Measurements from ENCODE around the gene SKIL. TPM values are rescaled to one million over a fixed set of nuclear protein-coding genes. Genes with fewer than 3 reads are reported as not detected.

Gene SKIL
- total and polyA plus RNA-seq, 7 donors: 7.3 to 46.6 (median 30.1) TPM

DNA sequence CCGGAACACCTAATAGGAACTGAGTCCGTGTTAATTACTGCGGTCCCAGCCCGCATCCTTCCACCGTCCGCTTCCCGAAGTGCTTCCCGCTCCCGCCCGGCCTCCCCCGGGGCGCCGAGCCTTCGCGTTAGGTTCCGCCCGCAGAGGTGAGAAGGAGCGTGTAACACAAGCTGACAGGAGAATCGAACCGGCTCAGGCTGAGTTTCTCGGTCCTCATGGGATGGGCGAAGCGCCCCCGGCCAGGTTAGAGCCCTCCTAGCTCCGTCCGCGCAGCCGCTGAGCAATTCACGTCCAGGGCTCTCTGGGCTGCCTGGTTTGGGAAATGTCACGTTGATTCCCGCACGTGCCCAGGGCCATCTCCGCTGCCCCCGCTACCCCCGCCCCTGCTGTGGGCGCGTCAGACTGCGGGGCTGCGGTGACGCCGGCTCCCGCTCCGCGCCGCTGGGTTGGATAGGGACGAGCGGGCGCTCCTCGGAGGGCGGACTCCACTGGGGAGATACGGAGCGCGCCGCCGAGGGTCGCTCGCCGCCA is 62.1 kb downstream of the SKIL start:
- Histone ChIP-seq H3K36me3 (ENCODE audit: insufficient read depth in 1 of 2, low read depth in 1 of 2) (no peaks in the 10 kb centered on the region), H3K4me3 (peak overlapping the region; percentile 67), H3K27ac (no peak overlapping the region), H3K27me3 (ENCODE audit: insufficient read depth in 3 of 3, low read length in 2 of 3) (peaks cover 0 to 38% (median 7%) of the 10 kb centered on the region in 3 donors), H3K9me3 (no peaks in the 10 kb centered on the region), H3K4me1 (peaks cover 9% of the 10 kb centered on the region)
- TF ChIP-seq, protein P1, sequence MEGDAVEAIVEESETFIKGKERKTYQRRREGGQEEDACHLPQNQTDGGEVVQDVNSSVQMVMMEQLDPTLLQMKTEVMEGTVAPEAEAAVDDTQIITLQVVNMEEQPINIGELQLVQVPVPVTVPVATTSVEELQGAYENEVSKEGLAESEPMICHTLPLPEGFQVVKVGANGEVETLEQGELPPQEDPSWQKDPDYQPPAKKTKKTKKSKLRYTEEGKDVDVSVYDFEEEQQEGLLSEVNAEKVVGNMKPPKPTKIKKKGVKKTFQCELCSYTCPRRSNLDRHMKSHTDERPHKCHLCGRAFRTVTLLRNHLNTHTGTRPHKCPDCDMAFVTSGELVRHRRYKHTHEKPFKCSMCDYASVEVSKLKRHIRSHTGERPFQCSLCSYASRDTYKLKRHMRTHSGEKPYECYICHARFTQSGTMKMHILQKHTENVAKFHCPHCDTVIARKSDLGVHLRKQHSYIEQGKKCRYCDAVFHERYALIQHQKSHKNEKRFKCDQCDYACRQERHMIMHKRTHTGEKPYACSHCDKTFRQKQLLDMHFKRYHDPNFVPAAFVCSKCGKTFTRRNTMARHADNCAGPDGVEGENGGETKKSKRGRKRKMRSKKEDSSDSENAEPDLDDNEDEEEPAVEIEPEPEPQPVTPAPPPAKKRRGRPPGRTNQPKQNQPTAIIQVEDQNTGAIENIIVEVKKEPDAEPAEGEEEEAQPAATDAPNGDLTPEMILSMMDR (IDR thresholded peaks at IDR 0.05): no peak
- WGBS, 3 donors: 3 to 6% (median 5%) methylated on average over 58 of the region's 58 CpGs
- ATAC-seq: peak; percentile 41 to 65 (median 52)
- peak; percentile 23 to 60 for DNase-seq
- intact Hi-C loops (cut with DNase I): loop anchor here in 1 of 2 donors (5.0 to 10.0 kb wide), 2 partner anchors 273 to 395 kb away; no protein-coding TSS in a partner anchor

DNA sequence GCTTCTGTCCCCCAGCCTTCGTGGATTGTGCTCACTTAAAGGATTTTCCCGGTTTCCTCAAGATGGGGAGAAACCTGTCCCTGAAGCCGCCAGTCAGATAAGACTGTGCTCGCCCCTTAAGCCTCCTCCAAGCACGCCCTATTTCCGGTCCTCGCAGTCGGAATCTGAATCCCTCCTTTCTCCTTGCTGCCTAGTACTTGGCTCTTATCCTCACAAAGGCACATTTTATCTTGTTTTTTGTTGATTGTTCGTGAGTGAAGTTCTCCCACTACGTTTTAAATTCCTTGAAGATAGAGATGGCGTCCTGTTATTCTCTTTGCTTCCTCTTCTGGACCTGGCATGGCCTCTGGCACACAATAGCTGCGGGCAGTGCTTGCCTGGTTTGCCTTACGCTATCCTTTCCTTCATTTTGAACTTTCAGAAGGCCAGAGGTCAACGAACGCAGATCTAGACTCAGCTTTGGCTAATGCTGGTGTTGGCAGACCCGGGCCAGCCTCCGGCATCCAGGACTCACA is 62.8 kb downstream of the SKIL start:
- Histone ChIP-seq H3K9me3 (no peaks in the 10 kb centered on the region), H3K27me3 (ENCODE audit: insufficient read depth in 3 of 3, low read length in 2 of 3) (peaks cover 0 to 38% (median 7%) of the 10 kb centered on the region in 3 donors), H3K4me3 (peak overlapping the region; percentile 67), H3K36me3 (ENCODE audit: insufficient read depth in 1 of 2, low read depth in 1 of 2) (no peaks in the 10 kb centered on the region), H3K4me1 (peaks cover 9% of the 10 kb centered on the region), H3K27ac (no peak overlapping the region)
- no peak for DNase-seq
- intact Hi-C loops (cut with DNase I): no loop called here
- ATAC-seq: no peak
- TF ChIP-seq, protein P1 (IDR thresholded peaks at IDR 0.05): no peak
- WGBS, 3 donors: 54 to 60% (median 59%) methylated on average over 17 of the region's 17 CpGs

DNA sequence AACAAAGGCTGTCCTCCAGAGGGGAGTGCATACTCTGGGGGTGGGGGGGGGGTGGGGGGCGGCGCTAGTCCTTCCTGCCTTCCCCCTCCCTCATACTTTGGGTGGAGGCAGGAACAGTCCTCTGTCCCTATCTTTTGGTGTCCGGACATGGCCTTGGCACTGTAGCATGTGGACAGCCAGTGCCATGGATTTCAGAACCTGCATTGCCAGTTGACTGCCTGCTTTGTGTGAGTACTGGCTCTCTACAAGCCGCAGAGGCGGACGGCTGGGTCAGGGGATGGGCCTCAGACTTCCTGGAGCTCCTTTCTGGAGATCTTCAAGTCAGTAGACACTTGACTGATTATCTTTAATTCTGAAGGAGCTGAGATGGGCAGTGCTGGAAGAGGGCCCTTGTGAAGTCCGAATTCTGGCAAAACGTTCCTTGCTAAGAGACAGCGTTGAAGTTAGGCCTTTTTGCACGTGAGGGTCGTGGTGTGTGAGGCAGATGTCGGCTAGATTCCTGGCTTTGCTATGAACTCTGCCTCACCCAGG is 63.7 kb downstream of the SKIL start:
- H3K4me3 ChIP-seq: peak overlapping the region; percentile 28
- peak in 1 of 2 donors; percentile 21 for DNase-seq
- TF ChIP-seq, protein P1 (IDR thresholded peaks at IDR 0.05): no peak

DNA sequence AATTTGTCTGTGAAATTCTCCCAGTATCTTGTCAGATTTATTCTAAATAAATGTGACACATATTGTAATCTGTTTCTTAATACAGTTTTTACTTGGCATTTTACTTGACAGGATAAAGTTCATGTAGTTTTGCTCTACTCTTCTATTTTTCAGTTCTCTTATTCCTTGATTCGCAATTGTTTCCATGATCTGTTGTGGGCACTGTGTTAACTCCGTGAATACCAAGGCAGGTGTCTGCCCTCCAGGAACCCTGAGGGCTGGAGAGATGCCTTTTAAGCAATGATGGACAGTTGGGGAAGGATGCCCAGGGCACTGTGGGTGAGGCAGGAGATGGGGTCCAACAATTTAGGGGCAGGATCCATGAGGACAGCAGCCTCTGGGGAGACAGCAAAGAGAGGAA is 64.2 kb downstream of the SKIL start:
- H3K9me3 ChIP-seq: no peaks in the 10 kb centered on the region
- TF ChIP-seq, protein P1 (IDR thresholded peaks at IDR 0.05): no peak
- no peak for DNase-seq
- H3K4me3 ChIP-seq: no peak overlapping the region
- WGBS, 3 donors: 79 to 84% (median 80%) methylated on average over 2 of the region's 2 CpGs
- intact Hi-C loops (cut with DNase I): no loop called here
- ATAC-seq: no peak
- H3K36me3 ChIP-seq (ENCODE audit: insufficient read depth in 1 of 2, low read depth in 1 of 2): no peaks in the 10 kb centered on the region
- no peak overlapping the region for H3K27ac ChIP-seq
- H3K4me1 ChIP-seq: peaks cover 9% of the 10 kb centered on the region
- peaks cover 0 to 33% (median 7%) of the 10 kb centered on the region in 3 donors for H3K27me3 ChIP-seq (ENCODE audit: insufficient read depth in 3 of 3, low read length in 2 of 3)

More for the DNA sequence above, 63.7 kb downstream of the SKIL start:
- no peak overlapping the region for H3K27ac ChIP-seq
- no peaks in the 10 kb centered on the region for H3K36me3 ChIP-seq (ENCODE audit: insufficient read depth in 1 of 2, low read depth in 1 of 2)
- no peaks in the 10 kb centered on the region for H3K9me3 ChIP-seq
- 40 to 46% (median 44%) methylated on average over 12 of the region's 12 CpGs for WGBS, 3 donors
- peaks cover 0 to 38% (median 7%) of the 10 kb centered on the region in 3 donors for H3K27me3 ChIP-seq (ENCODE audit: insufficient read depth in 3 of 3, low read length in 2 of 3)
- intact Hi-C loops (cut with DNase I): no loop called here
- peaks cover 9% of the 10 kb centered on the region for H3K4me1 ChIP-seq
- no peak for ATAC-seq

All from psoas muscle (tissue), 8 donors.